Astrocyte (in vitro differentiated cells and primary cell): Measurements from ENCODE around the gene STX5. TPM values are rescaled to one million over a fixed set of nuclear protein-coding genes. Genes with fewer than 3 reads are reported as not detected.
"Not testable (repeated sequence)": the region's sequence is repeated elsewhere in the genome, so short reads cannot be mapped to it uniquely, and the experiment has no call there.

Source experiments
- DNase-seq: peaks from one replicate; pipeline ENCODE4 v3.0.0-alpha.2; 2010; ENCODE audit warnings: low read depth
- FAIRE-seq: peaks from 2 replicates; lab custom pipeline; 2011; peaks lifted over from hg19 to GRCh38; lab: Jason Lieb, UNC
- H2AFZ ChIP-seq: 2 replicates; pipeline ENCODE4 v1.6.0; 2012; ENCODE audit warnings: low read depth, low read length, inconsistent platforms
- H3K27ac ChIP-seq: 2 replicates; pipeline ENCODE4 v1.5.1; 2011; ENCODE audit warnings: low read depth, low read length, inconsistent platforms
- H3K27me3 ChIP-seq: 2 replicates; pipeline ENCODE4 v1.6.0; 2011; ENCODE audit warnings: low read length, inconsistent platforms; ENCODE audit not compliant: insufficient read depth
- H3K36me3 ChIP-seq: 2 replicates; pipeline ENCODE4 v1.5.1; 2011; ENCODE audit warnings: low read length, inconsistent platforms; ENCODE audit not compliant: insufficient read depth
- H3K4me1 ChIP-seq: 2 replicates; pipeline ENCODE4 v1.5.1; 2011; ENCODE audit warnings: low read length, inconsistent platforms; ENCODE audit not compliant: insufficient read depth
- H3K4me2 ChIP-seq: 2 replicates; pipeline ENCODE4 v1.6.0; 2012; ENCODE audit warnings: low read length, inconsistent platforms
- H3K4me3 ChIP-seq: 2 replicates; pipeline ENCODE4 v1.5.1; 2011; ENCODE audit warnings: low read depth, mild to moderate bottlenecking, low read length, inconsistent platforms; ENCODE audit not compliant: insufficient read depth
- H3K79me2 ChIP-seq: 2 replicates; pipeline ENCODE4 v1.6.0; 2012; ENCODE audit warnings: mild to moderate bottlenecking, low read length, inconsistent platforms; ENCODE audit not compliant: insufficient read depth
- H3K9ac ChIP-seq: 2 replicates; pipeline ENCODE4 v1.6.0; 2012; ENCODE audit warnings: mild to moderate bottlenecking, low read length, inconsistent platforms
- H3K9me3 ChIP-seq: 2 replicates; pipeline ENCODE4 v1.5.1; 2012; ENCODE audit warnings: low read depth, mild to moderate bottlenecking, low read length, inconsistent platforms; ENCODE audit not compliant: insufficient read depth
- H4K20me1 ChIP-seq: 2 replicates; pipeline ENCODE4 v1.6.0; 2012; ENCODE audit warnings: low read length, inconsistent platforms; ENCODE audit not compliant: insufficient read depth
- H3K27ac Mint-ChIP-seq: one replicate; pipeline ENCODE4 v1.8.0; 2021; ENCODE audit warnings: mild to moderate bottlenecking, mixed read lengths; ENCODE audit not compliant: unreplicated experiment
- H3K27me3 Mint-ChIP-seq: one replicate; pipeline ENCODE4 v1.8.0; 2021; ENCODE audit warnings: low read depth, mixed read lengths; ENCODE audit not compliant: unreplicated experiment
- H3K36me3 Mint-ChIP-seq: one replicate; pipeline ENCODE4 v1.8.0; 2021; ENCODE audit warnings: low read depth, mixed read lengths; ENCODE audit not compliant: unreplicated experiment
- H3K4me1 Mint-ChIP-seq: one replicate; pipeline ENCODE4 v1.8.0; 2021; ENCODE audit warnings: low read depth, mixed read lengths; ENCODE audit not compliant: unreplicated experiment
- H3K4me3 Mint-ChIP-seq: one replicate; pipeline ENCODE4 v1.8.0; 2021; ENCODE audit warnings: mild to moderate bottlenecking, moderate library complexity, mixed read lengths; ENCODE audit not compliant: unreplicated experiment
- H3K9me3 Mint-ChIP-seq: one replicate; pipeline ENCODE4 v1.8.0; 2021; ENCODE audit warnings: mild to moderate bottlenecking, mixed read lengths; ENCODE audit not compliant: unreplicated experiment
- EZH2 ChIP-seq: IDR thresholded peaks from 2 replicates; pipeline ENCODE4 v1.6.1; 2012; ENCODE audit warnings: mild to moderate bottlenecking, low read length, inconsistent platforms; ENCODE audit not compliant: insufficient read depth
- total RNA-seq: library from RNA; stranded (reverse); gene quantifications from 2 replicates; pipeline ENCODE4 v1.2.1, GENCODE V29; 2021
- TF ChIP-seq, protein P1 (sequence below): IDR thresholded peaks from 2 replicates; pipeline ENCODE4 v1.5.1; 2011; ENCODE audit warnings: low read depth, mild to moderate bottlenecking, inconsistent platforms, low read length, moderate library complexity; ENCODE audit not compliant: insufficient read depth

Gene STX5
- total RNA-seq, 1 donor from 2014 or later = 45.7 TPM

GRCh38 chr11:62830904-62831519 is 839 bp downstream of the STX5 start:
- H3K27me3 ChIP-seq = no peaks in the 10 kb centered on the region
- Mint-ChIP-seq H3K27ac (peak overlapping the region; percentile 100), H3K27me3 (no peaks in the 10 kb centered on the region), H3K4me3 (peak overlapping the region; percentile 98), H3K36me3 (peaks cover 18% of the 10 kb centered on the region), H3K4me1 (peaks cover 5% of the 10 kb centered on the region), H3K9me3 (no peaks in the 10 kb centered on the region)
- peak overlapping the region; percentile 94 for H3K9ac ChIP-seq
- H3K4me3 ChIP-seq = peak overlapping the region; percentile 75
- H3K4me1 ChIP-seq = peaks cover 20% of the 10 kb centered on the region
- DNase-seq (peak; percentile 48), FAIRE-seq (no peak)
- H3K36me3 ChIP-seq = peaks cover 29% of the 10 kb centered on the region
- peak overlapping the region; percentile 94 for H3K4me2 ChIP-seq
- H4K20me1 ChIP-seq = peaks cover 65% of the 10 kb centered on the region
- H3K27ac ChIP-seq = peak overlapping the region; percentile 98
- peak overlapping the region; percentile 46 for H2AFZ ChIP-seq
- H3K9me3 ChIP-seq = no peaks in the 10 kb centered on the region
- H3K79me2 ChIP-seq = peaks cover 81% of the 10 kb centered on the region
- no peak for TF ChIP-seq EZH2
- TF ChIP-seq, protein P1, sequence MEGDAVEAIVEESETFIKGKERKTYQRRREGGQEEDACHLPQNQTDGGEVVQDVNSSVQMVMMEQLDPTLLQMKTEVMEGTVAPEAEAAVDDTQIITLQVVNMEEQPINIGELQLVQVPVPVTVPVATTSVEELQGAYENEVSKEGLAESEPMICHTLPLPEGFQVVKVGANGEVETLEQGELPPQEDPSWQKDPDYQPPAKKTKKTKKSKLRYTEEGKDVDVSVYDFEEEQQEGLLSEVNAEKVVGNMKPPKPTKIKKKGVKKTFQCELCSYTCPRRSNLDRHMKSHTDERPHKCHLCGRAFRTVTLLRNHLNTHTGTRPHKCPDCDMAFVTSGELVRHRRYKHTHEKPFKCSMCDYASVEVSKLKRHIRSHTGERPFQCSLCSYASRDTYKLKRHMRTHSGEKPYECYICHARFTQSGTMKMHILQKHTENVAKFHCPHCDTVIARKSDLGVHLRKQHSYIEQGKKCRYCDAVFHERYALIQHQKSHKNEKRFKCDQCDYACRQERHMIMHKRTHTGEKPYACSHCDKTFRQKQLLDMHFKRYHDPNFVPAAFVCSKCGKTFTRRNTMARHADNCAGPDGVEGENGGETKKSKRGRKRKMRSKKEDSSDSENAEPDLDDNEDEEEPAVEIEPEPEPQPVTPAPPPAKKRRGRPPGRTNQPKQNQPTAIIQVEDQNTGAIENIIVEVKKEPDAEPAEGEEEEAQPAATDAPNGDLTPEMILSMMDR = no peak

DNA sequence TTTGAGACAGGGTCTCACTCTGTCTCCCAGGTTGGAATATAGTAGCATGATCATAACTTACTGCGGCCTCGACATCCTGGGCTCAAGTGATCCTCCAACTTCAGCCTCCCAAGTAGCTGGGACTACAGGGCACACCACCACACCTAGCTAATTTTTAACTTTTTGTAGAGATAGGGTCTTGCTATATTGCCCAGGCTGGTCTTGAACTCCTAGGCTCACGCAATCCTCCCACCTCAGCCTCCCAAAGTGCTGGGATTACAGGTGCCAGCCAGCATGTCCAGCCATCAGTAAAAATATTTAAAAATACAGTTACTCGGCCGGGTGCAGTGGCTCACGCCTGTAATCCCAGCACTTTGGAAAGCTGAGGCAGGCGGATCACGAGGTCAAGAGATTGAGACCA is 3.7 kb downstream of the STX5 start:
- not testable (repeated sequence) for H2AFZ ChIP-seq, H3K9ac ChIP-seq, H3K9me3 ChIP-seq, DNase-seq, H3K27me3 ChIP-seq, FAIRE-seq, H3K4me3 ChIP-seq, H3K4me2 ChIP-seq, H3K4me1 Mint-ChIP-seq, H3K4me3 Mint-ChIP-seq, H3K27me3 Mint-ChIP-seq, H3K27ac Mint-ChIP-seq, H3K9me3 Mint-ChIP-seq, H3K27ac ChIP-seq
- peaks cover 39% of the 10 kb centered on the region for H3K36me3 ChIP-seq
- H3K79me2 ChIP-seq = peaks cover 55% of the 10 kb centered on the region
- H3K4me1 ChIP-seq = peaks cover 13% of the 10 kb centered on the region
- H4K20me1 ChIP-seq = peaks cover 55% of the 10 kb centered on the region
- peaks cover 14% of the 10 kb centered on the region for H3K36me3 Mint-ChIP-seq

GRCh38 chr11:62823677-62824076 is 8.2 kb downstream of the STX5 start:
- Histone ChIP-seq H3K9ac (no peak overlapping the region), H3K27ac (no peak overlapping the region), H3K79me2 (peaks cover 19% of the 10 kb centered on the region), H3K9me3 (no peaks in the 10 kb centered on the region), H4K20me1 (peaks cover 34% of the 10 kb centered on the region), H2AFZ (no peak overlapping the region), H3K27me3 (no peaks in the 10 kb centered on the region), H3K4me1 (no peaks in the 10 kb centered on the region), H3K36me3 (peaks cover 53% of the 10 kb centered on the region), H3K4me2 (no peak overlapping the region), H3K4me3 (no peak overlapping the region)
- Mint-ChIP-seq H3K36me3 (peaks cover 23% of the 10 kb centered on the region), H3K27me3 (no peaks in the 10 kb centered on the region), H3K4me3 (no peak overlapping the region), H3K9me3 (no peaks in the 10 kb centered on the region), H3K4me1 (no peaks in the 10 kb centered on the region), H3K27ac (no peak overlapping the region)
- TF ChIP-seq EZH2 = no peak
- TF ChIP-seq, protein P1 = no peak
- no peak for FAIRE-seq
- DNase-seq = no peak
